ENCODE data around the gene CNBD2. TPM values are rescaled to one million over a fixed set of nuclear protein-coding genes. Genes with fewer than 3 reads are reported as not detected.
"Not testable (repeated sequence)": the region's sequence is repeated elsewhere in the genome, so short reads cannot be mapped to it uniquely, and the experiment has no call there.

CNBD2 gene
- total RNA-seq, 1 donor from 2014 or later, result 3.7 TPM

DNA sequence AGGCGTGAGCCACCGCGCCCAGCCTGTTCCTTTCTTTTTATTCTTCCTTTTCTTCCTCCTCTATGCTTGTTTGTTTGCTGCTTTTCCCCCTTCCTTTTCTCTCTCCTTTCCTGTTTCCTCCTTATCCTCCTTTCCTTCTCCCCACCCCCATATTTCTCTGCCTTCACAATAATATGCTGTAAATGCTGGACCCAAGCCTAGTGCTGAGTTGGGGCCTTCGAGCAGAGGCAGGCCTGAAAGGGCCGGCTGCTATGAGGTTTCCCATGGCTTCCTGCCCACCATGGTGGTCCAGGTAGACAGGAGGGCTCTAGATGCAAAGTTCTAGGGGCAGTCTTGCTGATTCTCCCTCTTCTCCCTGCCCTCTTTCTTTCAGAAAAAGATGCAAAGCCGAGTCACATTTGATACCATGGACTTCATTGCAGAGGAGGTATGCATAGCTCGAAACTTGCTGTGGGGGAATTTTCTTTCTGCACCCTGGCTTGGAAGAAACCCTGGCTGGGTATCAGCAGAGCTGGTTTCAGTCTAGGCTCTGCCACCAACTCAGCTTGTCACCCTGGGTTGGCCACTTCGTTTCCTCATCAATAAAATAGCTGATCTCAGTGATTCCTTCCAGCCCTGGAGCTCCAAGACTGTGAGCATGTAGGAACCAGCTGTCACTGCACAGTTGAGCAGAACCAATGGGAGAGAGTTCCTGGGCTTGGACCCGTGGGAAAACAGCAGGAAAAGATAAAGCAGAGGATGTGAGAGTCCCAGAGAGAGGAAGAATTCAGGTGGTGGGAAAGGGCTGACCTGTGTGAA, 7.4 kb downstream of the CNBD2 start:
- ATAC-seq, result no peak

- no peak for ATAC-seq
These were observed 9.7 kb downstream of the CNBD2 start for GRCh38 chr20:35978041-35978513.

GRCh38 chr20:35979544-35979943, 11.2 kb downstream of the CNBD2 start:
- no peak for ATAC-seq

DNA sequence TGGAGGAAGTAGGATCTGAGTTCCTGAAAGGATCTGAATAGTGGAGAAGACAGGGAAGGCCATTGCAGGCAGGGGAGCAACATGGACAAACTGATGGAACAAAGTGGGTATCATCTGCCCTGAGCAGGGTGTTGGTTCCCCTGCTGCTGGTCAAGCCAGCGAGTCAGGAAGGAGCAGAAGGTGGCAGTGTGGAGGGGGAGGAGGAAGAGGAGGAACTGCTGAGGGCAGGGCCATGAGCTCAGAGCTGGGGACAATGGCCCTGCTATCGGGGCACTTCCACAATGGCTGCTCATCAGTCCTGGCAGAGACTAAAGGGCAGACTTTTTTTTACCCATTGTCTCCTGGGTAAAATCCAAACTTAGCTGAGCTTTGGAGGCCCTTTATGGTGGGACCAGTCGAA, 13.6 kb downstream of the CNBD2 start:
- no peak for ATAC-seq

GRCh38 chr20:35984382-35984781, 16.0 kb downstream of the CNBD2 start:
- ATAC-seq, result no peak

DNA sequence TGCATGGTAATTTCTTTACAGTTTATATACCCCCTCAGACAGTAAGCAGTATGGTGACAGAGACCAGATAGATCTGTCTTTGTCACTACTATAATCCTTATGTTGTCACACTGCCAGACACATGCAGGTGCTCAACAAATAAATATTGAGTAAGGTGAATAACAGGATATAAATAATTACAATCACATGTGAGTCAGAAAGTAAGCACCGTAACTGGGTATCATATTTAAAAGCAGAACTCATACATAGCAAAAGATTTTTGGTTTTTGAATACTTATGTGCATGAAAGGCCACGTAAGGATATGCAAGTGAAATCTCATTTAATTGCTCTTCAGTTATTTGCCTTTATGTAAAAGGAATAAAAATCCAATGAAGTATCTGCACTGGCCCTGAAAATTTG, 17.4 kb downstream of the CNBD2 start:
- no peak for ATAC-seq

- no peak for ATAC-seq
These were observed 20.6 kb downstream of the CNBD2 start for GRCh38 chr20:35988910-35989463.

DNA sequence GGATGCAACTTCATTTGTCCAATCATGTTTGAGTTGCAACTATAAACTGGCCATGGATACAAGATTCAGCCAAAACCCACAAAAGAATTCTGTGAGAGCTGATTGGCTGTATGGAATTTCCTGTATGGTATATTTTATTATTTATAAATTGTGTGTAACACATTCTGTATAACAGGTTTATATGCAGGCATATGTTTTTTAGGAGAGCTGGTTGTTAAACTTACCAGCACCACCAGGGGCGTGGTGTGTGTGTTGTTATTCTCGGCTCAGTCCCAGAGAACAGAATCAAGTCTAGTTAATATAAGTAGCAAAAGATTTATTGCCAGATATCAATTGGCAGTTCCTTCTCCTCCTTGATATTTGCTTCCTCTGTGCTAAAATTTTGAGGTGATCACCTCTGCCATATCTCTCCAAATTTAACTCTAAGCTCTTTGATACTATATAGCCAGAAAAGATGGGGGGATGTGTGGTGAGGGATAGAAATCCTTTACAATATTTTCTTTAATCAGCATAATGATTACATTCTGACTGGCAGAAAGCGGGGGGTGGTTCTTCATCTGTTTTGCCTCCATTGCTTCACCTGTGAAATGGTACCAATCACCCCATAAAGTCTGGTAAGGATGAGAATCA, 22.9 kb downstream of the CNBD2 start:
- ATAC-seq, result peak; percentile 61

GRCh38 chr20:35992713-35993335, 24.4 kb downstream of the CNBD2 start:
- ATAC-seq, result peak; percentile 77

DNA sequence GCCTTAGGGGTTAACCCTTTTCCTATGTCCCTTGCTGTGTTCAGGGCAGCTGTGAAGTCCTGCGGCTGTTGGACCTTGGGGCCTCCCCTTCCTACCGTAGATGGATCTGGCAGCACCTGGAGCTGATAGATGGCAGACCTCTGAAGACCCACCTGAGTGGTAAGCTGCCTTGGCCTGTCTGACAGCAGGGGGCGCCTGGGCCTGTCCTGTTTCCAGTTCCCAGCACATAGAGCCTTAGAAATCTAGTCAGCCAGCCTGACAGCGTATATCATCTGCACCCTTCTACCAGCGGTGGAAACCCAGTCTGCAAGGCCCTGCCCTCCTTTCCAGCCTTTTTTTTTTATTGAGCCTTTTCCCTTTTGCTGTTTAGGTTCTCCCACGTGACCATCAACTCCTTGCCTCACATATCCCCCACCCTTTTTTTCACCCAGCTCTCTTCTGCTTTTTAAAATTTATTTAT, 26.6 kb downstream of the CNBD2 start:
- ATAC-seq, result peak; percentile 87

- ATAC-seq, result not testable (repeated sequence)
These were observed 28.1 kb downstream of the CNBD2 start for GRCh38 chr20:35996492-35996891.

GRCh38 chr20:36001331-36001730, 32.9 kb downstream of the CNBD2 start:
- ATAC-seq, result not testable (repeated sequence)

GRCh38 chr20:36002855-36003254, 34.5 kb downstream of the CNBD2 start:
- ATAC-seq, result no peak

GRCh38 chr20:36004045-36004444, 35.7 kb downstream of the CNBD2 start:
- peak; percentile 75 for ATAC-seq

GRCh38 chr20:36008461-36009035, 40.2 kb downstream of the CNBD2 start:
- ATAC-seq, result no peak

GRCh38 chr20:36010076-36010475, 41.7 kb downstream of the CNBD2 start:
- no peak for ATAC-seq

DNA sequence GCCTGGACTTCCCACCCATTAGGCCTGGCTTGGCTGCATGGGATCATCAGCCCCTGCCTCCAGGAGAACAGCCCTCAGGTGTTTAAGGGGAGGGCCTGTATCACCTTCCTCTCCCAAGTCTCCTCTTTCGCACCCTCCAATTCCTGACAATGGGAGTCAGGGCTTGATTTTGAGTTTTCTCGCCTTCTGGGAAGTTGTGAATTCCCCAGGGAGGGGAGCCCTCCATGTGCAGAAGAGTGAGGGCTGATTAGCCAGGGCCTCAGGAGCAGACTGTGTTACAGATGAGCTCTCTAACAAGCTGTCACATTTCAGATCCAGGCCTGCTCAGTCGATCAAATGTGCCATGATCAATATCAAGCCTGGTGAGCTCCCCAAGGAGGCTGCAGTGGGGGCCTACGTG, 42.4 kb downstream of the CNBD2 start:
- no peak for ATAC-seq

GRCh38 chr20:36015806-36016403, 47.5 kb downstream of the CNBD2 start:
- ATAC-seq, result no peak

- ATAC-seq, result no peak
These were observed 48.9 kb downstream of the CNBD2 start for GRCh38 chr20:36017048-36017951.

- ATAC-seq, result peak; percentile 36
These were observed 50.0 kb downstream of the CNBD2 start for GRCh38 chr20:36018208-36018988.
